Non-pigmented ciliary epithelial cell (primary cell): ENCODE results near the gene KIAA0513.

ENCODE experiments used
- DNase-seq: peaks from one replicate; pipeline ENCODE4 v3.0.0-alpha.2; 2010; ENCODE audit warnings: low read depth

Gene KIAA0513

GRCh38 chr16:85027349-85027957, at the start of gene KIAA0513:
Gene KIAA0513, plus strand, starts transcription at chr16:85027795. Its CDS starts 39,277 bp downstream, at chr16:85067072.
- DNase-seq: no peak

- DNase-seq: no peak
Observed at GRCh38 chr16:84979516-84979915, 48.1 kb upstream of the KIAA0513 start.

GRCh38 chr16:84982434-84982833, 45.2 kb upstream of the KIAA0513 start:
- DNase-seq: no peak

GRCh38 chr16:84985079-84986065, 42.2 kb upstream of the KIAA0513 start:
- DNase-seq: no peak

- DNase-seq: no peak
Observed at GRCh38 chr16:84986102-84986501, 41.5 kb upstream of the KIAA0513 start.

GRCh38 chr16:84986879-84987278, 40.7 kb upstream of the KIAA0513 start:
- DNase-seq: no peak

- no peak for DNase-seq
Observed at GRCh38 chr16:84988328-84989080, 39.1 kb upstream of the KIAA0513 start.

GRCh38 chr16:84989749-84990620, 37.6 kb upstream of the KIAA0513 start:
- no peak for DNase-seq

- no peak for DNase-seq
Observed at GRCh38 chr16:84990782-84991181, 36.8 kb upstream of the KIAA0513 start.

- no peak for DNase-seq
Observed at GRCh38 chr16:84992717-84993075, 34.9 kb upstream of the KIAA0513 start.

- DNase-seq: no peak
Observed at GRCh38 chr16:84993926-84994325, 33.7 kb upstream of the KIAA0513 start.

GRCh38 chr16:84995663-84996062, 31.9 kb upstream of the KIAA0513 start:
- no peak for DNase-seq

GRCh38 chr16:84996365-84996764, 31.2 kb upstream of the KIAA0513 start:
- no peak for DNase-seq

- no peak for DNase-seq
Observed at GRCh38 chr16:84999200-84999599, 28.4 kb upstream of the KIAA0513 start.

GRCh38 chr16:84999857-85000480, 27.6 kb upstream of the KIAA0513 start:
- DNase-seq: no peak

- no peak for DNase-seq
Observed at GRCh38 chr16:85002099-85002541, 25.5 kb upstream of the KIAA0513 start.

- DNase-seq: no peak
Observed at GRCh38 chr16:85002608-85003007, 25.0 kb upstream of the KIAA0513 start.

- DNase-seq: no peak
Observed at GRCh38 chr16:85003076-85003475, 24.5 kb upstream of the KIAA0513 start.

- DNase-seq: no peak
Observed at GRCh38 chr16:85003725-85004586, 23.6 kb upstream of the KIAA0513 start.

- DNase-seq: peak; percentile 89
Observed at GRCh38 chr16:85004587-85005205, 22.9 kb upstream of the KIAA0513 start.
